Erythroblast (primary cell): ENCODE measurements around the gene HSPA1L.

Experiments used
- DNase-seq, 2 experiments: peaks; one replicate each; lab custom pipeline; 2025; lab: John Stamatoyannopoulos, UW
- GATA1 ChIP-seq: IDR thresholded peaks from 2 replicates; pipeline ENCODE4 v1.6.1; 2011; ENCODE audit warnings: low read depth, mild to moderate bottlenecking, control low read depth, low read length, moderate library complexity
- POLR2A ChIP-seq: IDR thresholded peaks from 2 replicates; pipeline ENCODE4 v1.6.1; 2011; ENCODE audit warnings: mild to moderate bottlenecking, low read length

HSPA1L gene

GRCh38 chr6:31792090-31792374, 23.1 kb downstream of the HSPA1L start:
- DNase-seq, result no peak
- TF ChIP-seq GATA1, result no peak
- no peak for TF ChIP-seq POLR2A

GRCh38 chr6:31791324-31792089, 23.6 kb downstream of the HSPA1L start:
- peak; percentile 52 to 58 for DNase-seq
- TF ChIP-seq GATA1 (no peak), POLR2A (no peak)

GRCh38 chr6:31785475-31785874, 29.6 kb downstream of the HSPA1L start:
- TF ChIP-seq POLR2A, result no peak
- TF ChIP-seq GATA1, result no peak
- no peak for DNase-seq

GRCh38 chr6:31784098-31784925, 30.8 kb downstream of the HSPA1L start:
- no peak for DNase-seq
- TF ChIP-seq GATA1 (no peak), POLR2A (no peak)

- DNase-seq, result no peak
- TF ChIP-seq GATA1, result no peak
These were observed 32.8 kb downstream of the HSPA1L start for GRCh38 chr6:31782126-31782855.

- TF ChIP-seq GATA1, result no peak
- TF ChIP-seq POLR2A, result no peak
- no peak for DNase-seq
These were observed 33.6 kb downstream of the HSPA1L start for GRCh38 chr6:31781244-31782125.

GRCh38 chr6:31780507-31781243, 34.4 kb downstream of the HSPA1L start:
- DNase-seq, result no peak
- TF ChIP-seq POLR2A, result no peak
- no peak for TF ChIP-seq GATA1

GRCh38 chr6:31779908-31780307, 35.2 kb downstream of the HSPA1L start:
- no peak for DNase-seq
- TF ChIP-seq GATA1 (no peak), POLR2A (no peak)

GRCh38 chr6:31778999-31779885, 35.8 kb downstream of the HSPA1L start:
- TF ChIP-seq POLR2A (no peak), GATA1 (no peak)
- no peak for DNase-seq

GRCh38 chr6:31778193-31778592, 36.9 kb downstream of the HSPA1L start:
- no peak for TF ChIP-seq POLR2A
- TF ChIP-seq GATA1, result no peak
- DNase-seq, result no peak

GRCh38 chr6:31777667-31778050, 37.4 kb downstream of the HSPA1L start:
- TF ChIP-seq POLR2A (no peak), GATA1 (no peak)
- DNase-seq, result no peak
